A549 (cell line): ENCODE results near the gene ACTR1B.

Experiments used
- BHLHE40 ChIP-seq: IDR thresholded peaks from 2 replicates; pipeline ENCODE4 v1.6.1; 2012; ENCODE audit warnings: low read depth, low read length, inconsistent platforms
- CTCF ChIP-seq: fragments of >200 bp; sonication (Bioruptor Twin); formaldehyde crosslinking; IDR thresholded peaks from 3 replicates; pipeline ENCODE4 v1.5.1; 2016
- EP300 ChIP-seq, 2 experiments: fragments of >200 bp; sonication (Bioruptor Twin); formaldehyde crosslinking; IDR thresholded peaks; 2 replicates in 1 of 2; 3 replicates in 1 of 2; pipeline ENCODE4 v1.6.1; 2016 to 2017
- POLR2A ChIP-seq: IDR thresholded peaks from 2 replicates; pipeline ENCODE4 v1.6.1; 2012; ENCODE audit warnings: mild to moderate bottlenecking, low read length
- RCOR1 ChIP-seq: fragments of 150-350 bp; IDR thresholded peaks from 2 replicates; pipeline ENCODE4 v1.6.1; 2014; ENCODE audit warnings: antibody characterized with exemption, low read length, low read depth
- REST ChIP-seq: fragments of 200-600 bp; sonication (generic); IDR thresholded peaks from 2 replicates; pipeline ENCODE4 v1.6.1; 2016; ENCODE audit warnings: antibody characterized with exemption, mild to moderate bottlenecking, moderate library complexity

GRCh38 chr2:97706708-97707345, 43.0 kb upstream of the ACTR1B start:
- TF ChIP-seq EP300 (IDR thresholded peaks at IDR 0.05) (no peak), POLR2A (no peak), CTCF (no peak), RCOR1 (no peak), BHLHE40 (no peak), REST (no peak)
